ENCODE data around the gene C1QTNF3.

- TF ChIP-seq POLR2A (IDR thresholded peaks at IDR 0.05) = no peak
- TF ChIP-seq CTCF (IDR thresholded peaks at IDR 0.05) = no peak
Measured at GRCh38 chr5:34038838-34039237, 4.2 kb downstream of the C1QTNF3 start.

Data from stomach (tissue), 4 donors.